GM12891 (cell line): Measurements from ENCODE around the gene TUBAL3.

Experiments
- PAX5 ChIP-seq: IDR thresholded peaks from 2 replicates; pipeline ENCODE4 v1.6.1; 2011; ENCODE audit warnings: low read length, moderate library complexity, mild to moderate bottlenecking; ENCODE audit not compliant: insufficient read depth, severe bottlenecking
- POLR2A ChIP-seq: IDR thresholded peaks from 2 replicates; pipeline ENCODE4 v1.6.1; 2011; ENCODE audit warnings: low read depth, low read length, control low read depth
- POLR2AphosphoS5 ChIP-seq: IDR thresholded peaks from 2 replicates; pipeline ENCODE4 v1.6.1; 2011; ENCODE audit warnings: low read depth, low read length, control low read depth

GRCh38 chr10:5411941-5412276 lies 7.3 kb upstream of the TUBAL3 start:
- TF ChIP-seq POLR2AphosphoS5 = no peak
- TF ChIP-seq POLR2A = no peak
- TF ChIP-seq PAX5 = no peak
